ACC112 (cell line): ENCODE data around the gene RBPJL.

ENCODE experiments used
- H2AFZ ChIP-seq: fragments of 200-600 bp; sonication (generic); one replicate; pipeline ENCODE4 v1.6.0; 2017; ENCODE audit warnings: antibody characterized with exemption, low read length; ENCODE audit not compliant: unreplicated experiment
- H3K27ac ChIP-seq: fragments of 200-600 bp; sonication (generic); 2 replicates; pipeline ENCODE4 v1.5.1; 2014; ENCODE audit warnings: low read depth, mild to moderate bottlenecking, antibody characterized with exemption, low read length, moderate library complexity
- H3K27me3 ChIP-seq: fragments of 200-600 bp; sonication (generic); 2 replicates; pipeline ENCODE4 v1.6.1; 2014; ENCODE audit warnings: mild to moderate bottlenecking, antibody characterized with exemption, low read length, moderate library complexity, mixed read lengths; ENCODE audit not compliant: insufficient read depth
- H3K36me3 ChIP-seq: fragments of 200-600 bp; sonication (generic); 2 replicates; pipeline ENCODE4 v1.6.1; 2016; ENCODE audit warnings: mild to moderate bottlenecking, antibody characterized with exemption, low read length, moderate library complexity, mixed read lengths; ENCODE audit not compliant: insufficient read depth
- H3K4me1 ChIP-seq: fragments of 200-600 bp; sonication (generic); one replicate; pipeline ENCODE4 v1.6.1; 2016; ENCODE audit warnings: low read length, mixed read lengths; ENCODE audit not compliant: insufficient read depth, unreplicated experiment, control insufficient read depth
- H3K4me3 ChIP-seq: fragments of 200-600 bp; sonication (generic); 2 replicates; pipeline ENCODE4 v1.5.1; 2014; ENCODE audit warnings: mild to moderate bottlenecking, low read depth, low read length
- H3K79me2 ChIP-seq: fragments of 200-600 bp; sonication (generic); one replicate; pipeline ENCODE4 v1.6.0; 2016; ENCODE audit warnings: low read length; ENCODE audit not compliant: control insufficient read depth, unreplicated experiment, insufficient read depth

Gene RBPJL

DNA sequence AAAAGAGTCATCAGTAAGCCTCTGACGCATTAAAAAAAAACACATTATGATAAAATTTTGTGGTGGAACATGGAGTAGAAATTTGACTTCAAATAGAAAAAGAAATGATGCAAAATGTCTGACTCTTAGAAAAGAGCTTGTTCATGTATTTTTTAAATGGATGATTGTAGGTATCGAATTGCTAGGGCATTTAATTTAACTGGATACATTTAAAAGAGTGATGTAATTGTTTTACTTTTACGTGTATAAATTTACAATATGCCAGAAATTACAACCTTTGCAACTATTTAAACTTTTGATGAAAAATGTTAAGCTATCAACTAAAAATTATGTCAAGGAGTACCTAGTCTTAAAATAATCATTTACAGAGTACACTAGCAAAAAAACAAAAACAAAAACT, 46.1 kb downstream of the RBPJL start:
- H3K27me3 ChIP-seq, result no peaks in the 10 kb centered on the region
- H3K79me2 ChIP-seq, result peaks cover 5% of the 10 kb centered on the region
- H3K27ac ChIP-seq, result no peak overlapping the region
- no peak overlapping the region for H2AFZ ChIP-seq
- H3K4me1 ChIP-seq, result peaks cover 29% of the 10 kb centered on the region
- H3K36me3 ChIP-seq, result no peaks in the 10 kb centered on the region
- H3K4me3 ChIP-seq, result no peak overlapping the region

GRCh38 chr20:45353746-45354145, 47.1 kb downstream of the RBPJL start:
- Histone ChIP-seq H3K4me3 (no peak overlapping the region), H2AFZ (no peak overlapping the region), H3K27me3 (no peaks in the 10 kb centered on the region)

GRCh38 chr20:45354423-45355208, 48.0 kb downstream of the RBPJL start:
- peak overlapping the region; percentile 12 for H3K4me3 ChIP-seq
- no peak overlapping the region for H2AFZ ChIP-seq
- H3K27me3 ChIP-seq, result no peaks in the 10 kb centered on the region
- no peaks in the 10 kb centered on the region for H3K79me2 ChIP-seq
- peaks cover 44% of the 10 kb centered on the region for H3K4me1 ChIP-seq
- H3K27ac ChIP-seq, result peak overlapping the region; percentile 55
- no peaks in the 10 kb centered on the region for H3K36me3 ChIP-seq

More at GRCh38 chr20:45353746-45354145, 47.1 kb downstream of the RBPJL start:
- H3K4me1 ChIP-seq, result peaks cover 36% of the 10 kb centered on the region
- no peaks in the 10 kb centered on the region for H3K36me3 ChIP-seq
- no peaks in the 10 kb centered on the region for H3K79me2 ChIP-seq
- no peak overlapping the region for H3K27ac ChIP-seq

- Histone ChIP-seq H3K4me3 (peak overlapping the region; percentile 12), H3K36me3 (no peaks in the 10 kb centered on the region), H3K27me3 (no peaks in the 10 kb centered on the region), H3K4me1 (peaks cover 52% of the 10 kb centered on the region), H2AFZ (no peak overlapping the region), H3K27ac (peak overlapping the region; percentile 55), H3K79me2 (no peaks in the 10 kb centered on the region)
These were observed 48.8 kb downstream of the RBPJL start for GRCh38 chr20:45355209-45356084.

- Histone ChIP-seq H3K27ac (peak overlapping the region; percentile 96), H2AFZ (peak overlapping the region; percentile 35), H3K4me1 (peaks cover 63% of the 10 kb centered on the region), H3K27me3 (no peaks in the 10 kb centered on the region), H3K4me3 (peak overlapping the region; percentile 28), H3K79me2 (peaks cover under 1% of the 10 kb centered on the region), H3K36me3 (no peaks in the 10 kb centered on the region)
These were observed 51.8 kb downstream of the RBPJL start for GRCh38 chr20:45358282-45359068.

DNA sequence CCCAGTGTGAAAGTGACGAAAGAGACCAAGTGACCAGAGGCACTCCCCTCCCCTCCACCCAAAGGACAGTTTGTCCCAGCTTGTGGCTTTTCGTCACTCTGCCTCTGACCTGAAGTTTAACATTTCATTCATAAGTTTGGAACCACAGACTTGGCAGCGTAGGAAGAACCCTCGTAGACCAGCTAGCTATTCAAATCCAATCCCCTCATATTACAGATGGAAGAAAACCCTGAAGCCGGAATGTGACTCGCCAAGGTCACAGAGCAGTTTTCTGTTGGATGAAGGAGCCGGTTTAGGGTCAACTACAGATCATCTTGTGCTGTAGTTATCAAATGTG, 52.4 kb downstream of the RBPJL start:
- Histone ChIP-seq H3K4me1 (peaks cover 67% of the 10 kb centered on the region), H3K27ac (peak overlapping the region; percentile 96), H2AFZ (no peak overlapping the region), H3K4me3 (peak overlapping the region; percentile 28; the same call in 1 of the 2 replicates), H3K79me2 (peaks cover 7% of the 10 kb centered on the region), H3K36me3 (no peaks in the 10 kb centered on the region), H3K27me3 (no peaks in the 10 kb centered on the region)

GRCh38 chr20:45359406-45360148, 52.9 kb downstream of the RBPJL start:
- Histone ChIP-seq H3K36me3 (no peaks in the 10 kb centered on the region), H3K79me2 (peaks cover 8% of the 10 kb centered on the region), H2AFZ (no peak overlapping the region), H3K4me3 (peak overlapping the region; percentile 18; the same call in 1 of the 2 replicates), H3K27ac (peak overlapping the region; percentile 96), H3K27me3 (no peaks in the 10 kb centered on the region), H3K4me1 (peaks cover 65% of the 10 kb centered on the region)

DNA sequence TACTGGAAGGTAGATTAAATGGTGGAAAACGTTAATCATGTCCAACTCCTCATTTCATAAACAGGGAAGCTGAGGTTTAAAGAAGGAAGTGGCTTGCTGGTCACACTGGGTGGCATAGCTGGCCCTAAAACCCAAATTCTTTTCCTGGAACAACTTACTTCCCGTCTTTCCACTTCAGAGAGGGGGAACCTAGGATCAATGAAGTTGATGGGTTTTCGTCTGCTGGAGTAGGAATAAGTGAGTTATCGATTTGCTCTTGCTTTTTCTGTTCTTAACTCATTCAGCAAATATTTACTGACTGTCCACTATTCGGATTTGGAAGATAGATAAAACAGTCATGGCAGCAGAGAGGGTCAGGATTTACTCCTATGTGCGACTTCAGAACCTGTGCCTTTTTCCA, 55.2 kb downstream of the RBPJL start:
- peaks cover 52% of the 10 kb centered on the region for H3K4me1 ChIP-seq
- H3K4me3 ChIP-seq, result no peak overlapping the region
- H3K27ac ChIP-seq, result no peak overlapping the region
- no peaks in the 10 kb centered on the region for H3K27me3 ChIP-seq
- H2AFZ ChIP-seq, result no peak overlapping the region
- peaks cover 8% of the 10 kb centered on the region for H3K79me2 ChIP-seq
- H3K36me3 ChIP-seq, result no peaks in the 10 kb centered on the region; the same call in 1 of the 2 replicates

- peaks cover 8% of the 10 kb centered on the region for H3K79me2 ChIP-seq
- peak within 1 kb of the TSS; percentile 89 for H3K27ac ChIP-seq
- peak within 1 kb of the TSS; percentile 98 for H2AFZ ChIP-seq
- H3K4me1 ChIP-seq, result peaks cover 41% of the 10 kb centered on the region
- peak within 1 kb of the TSS; percentile 88 for H3K4me3 ChIP-seq
- H3K36me3 ChIP-seq, result peaks cover 4% of the 10 kb centered on the region; the same call in 1 of the 2 replicates
- no peaks in the 10 kb centered on the region for H3K27me3 ChIP-seq
These were observed 56.4 kb downstream of the RBPJL start, which contains the start of gene SYS1 for GRCh38 chr20:45362804-45363610. Gene SYS1 (plus strand): TSS chr20:45363156. CDS start chr20:45363532, 376 bp downstream.
